ENCODE results near the gene OGFOD2.

Gene OGFOD2

DNA sequence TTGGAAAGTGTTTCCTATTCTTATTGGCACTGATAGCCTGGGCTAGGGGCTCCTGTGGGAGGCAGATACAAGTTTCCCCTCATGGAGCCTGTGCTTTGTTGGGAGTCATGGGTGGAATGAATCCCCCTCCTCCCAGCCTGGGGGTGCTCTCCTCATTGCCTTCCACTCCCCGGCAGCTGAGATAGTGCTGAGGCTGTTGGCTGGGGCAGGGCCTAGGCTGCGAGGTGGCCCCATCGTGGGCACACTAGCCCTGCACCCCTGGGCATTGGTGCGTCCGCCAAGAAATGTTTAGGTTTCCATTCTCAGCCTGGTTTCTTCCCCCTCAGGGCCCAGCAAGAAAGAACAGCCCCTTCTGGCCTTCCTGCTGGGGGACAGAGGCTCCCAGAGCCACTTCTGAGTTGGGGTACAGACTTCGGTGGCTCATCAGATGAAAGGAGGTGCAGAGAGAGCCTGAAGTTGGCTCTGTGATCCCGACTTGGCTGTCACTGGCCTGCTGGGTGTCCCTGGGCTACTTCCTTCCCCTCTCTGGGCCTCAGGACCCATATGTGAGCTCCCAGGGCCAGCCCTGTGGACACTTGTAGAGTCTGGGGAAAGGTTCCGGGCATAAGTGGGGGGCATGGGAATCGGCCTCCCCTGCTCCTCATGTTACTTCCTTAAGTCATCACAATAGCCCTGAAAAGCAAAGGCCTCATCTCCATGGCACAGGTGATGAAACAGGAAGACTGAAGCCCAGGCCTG, 2.8 kb downstream of the OGFOD2 start:
- DNase-seq, result no peak

DNA sequence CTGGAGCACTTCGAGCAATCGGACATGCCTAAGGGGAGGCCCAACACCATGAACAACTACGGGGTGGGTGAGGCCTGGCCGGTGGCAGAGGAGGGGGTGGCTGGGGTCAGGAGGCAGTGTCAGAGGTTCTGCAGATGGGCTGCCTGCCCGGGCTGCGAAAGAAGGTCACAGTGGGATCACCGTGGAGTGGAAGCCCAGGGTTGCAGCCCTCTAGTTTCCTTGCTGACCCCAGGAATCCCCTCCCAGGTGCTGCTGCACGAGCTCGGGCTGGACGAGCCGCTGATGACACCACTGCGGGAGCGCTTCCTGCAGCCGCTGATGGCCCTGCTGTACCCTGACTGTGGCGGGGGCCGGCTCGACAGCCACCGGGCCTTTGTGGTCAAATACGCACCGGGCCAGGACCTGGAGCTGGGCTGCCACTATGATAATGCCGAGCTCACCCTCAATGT, 3.5 kb downstream of the OGFOD2 start:
- no peak for DNase-seq

DNA sequence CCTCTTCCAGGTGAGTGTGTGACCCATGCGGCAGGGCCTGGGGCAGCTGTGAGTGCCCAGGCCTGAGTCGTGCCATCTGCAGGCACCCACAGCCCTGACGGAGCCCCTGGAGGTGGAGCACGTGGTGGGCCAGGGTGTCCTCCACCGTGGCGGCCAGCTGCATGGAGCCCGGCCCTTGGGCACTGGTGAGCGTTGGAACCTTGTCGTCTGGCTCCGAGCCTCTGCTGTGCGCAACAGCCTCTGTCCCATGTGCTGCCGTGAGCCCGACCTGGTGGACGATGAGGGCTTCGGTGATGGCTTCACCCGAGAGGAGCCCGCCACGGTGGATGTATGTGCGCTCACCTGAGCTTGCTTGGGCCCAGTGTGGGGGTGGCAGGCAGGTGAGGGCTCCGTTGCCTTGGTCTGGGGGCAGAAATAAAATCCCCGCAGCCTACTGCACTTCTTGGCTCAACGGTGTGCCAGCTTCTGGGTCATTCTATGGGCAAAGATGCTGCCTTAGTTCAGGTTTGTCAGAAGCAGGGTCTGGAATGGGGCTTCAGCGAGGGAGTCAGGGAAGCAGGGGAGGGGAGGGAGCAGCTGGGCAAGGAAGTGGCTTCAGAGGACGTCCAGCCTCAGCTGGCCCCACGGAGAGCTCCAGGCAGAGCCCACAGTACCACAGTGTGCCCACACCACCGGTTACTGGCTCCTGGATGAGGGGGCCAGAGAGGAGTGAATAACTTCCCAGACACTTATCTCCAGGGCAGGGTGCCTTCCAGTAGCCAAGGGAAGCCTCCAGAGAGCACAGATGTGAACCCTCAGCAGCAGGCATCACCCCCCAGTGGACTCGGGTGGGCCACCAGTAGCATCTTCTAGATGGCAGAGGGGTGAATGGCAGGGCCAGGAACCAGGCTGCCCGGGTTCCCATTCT, 4.2 kb downstream of the OGFOD2 start:
- DNase-seq, result no peak

- no peak for DNase-seq
These were observed 4.8 kb downstream of the OGFOD2 start for GRCh38 chr12:122979908-122980182.

DNA sequence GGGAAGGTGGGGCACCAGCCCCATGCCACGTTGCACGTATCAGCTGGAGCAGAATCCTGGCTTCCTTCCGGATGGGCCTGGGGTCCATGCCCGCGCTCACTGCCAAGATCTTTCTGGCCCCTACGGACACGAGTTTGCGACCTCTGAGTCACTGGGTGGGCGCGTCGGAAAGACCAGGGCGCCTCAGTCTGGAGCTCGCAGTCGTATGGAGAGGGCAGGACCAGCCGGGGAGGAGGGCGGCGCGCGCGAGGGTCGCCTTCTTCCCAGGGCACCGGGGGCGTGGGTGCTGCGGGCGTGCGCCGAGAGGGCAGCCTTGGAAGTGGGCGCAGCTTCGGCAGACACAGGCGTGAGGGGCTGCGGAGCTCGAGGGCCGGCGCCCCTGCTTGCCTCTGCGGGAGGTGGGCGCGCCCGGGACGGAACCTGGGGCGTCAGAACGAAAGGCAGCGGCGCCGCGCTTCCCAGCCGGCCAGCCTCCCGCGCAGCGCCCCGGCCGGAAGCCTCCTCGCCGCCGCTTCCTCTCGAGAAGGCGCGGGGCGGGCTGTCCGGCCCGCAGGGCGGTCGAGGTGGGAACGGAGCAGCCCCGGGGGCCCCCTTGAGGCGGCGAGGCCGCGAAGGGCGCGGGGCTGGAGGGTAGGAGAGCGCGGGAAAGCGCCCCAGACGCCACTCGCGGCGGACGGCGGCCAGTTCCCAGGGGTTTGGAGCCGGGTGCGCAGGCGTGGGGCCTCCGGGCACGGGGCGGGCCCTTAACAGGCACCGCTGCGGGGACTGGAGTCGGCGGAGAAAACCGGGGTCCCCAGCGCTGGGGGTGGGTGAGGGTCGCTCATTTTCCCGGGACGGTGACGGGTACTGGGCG, 5.4 kb downstream of the OGFOD2 start, which contains the start of gene ARL6IP4:
TSS of gene ARL6IP4 (plus strand) at position 499 of the 853 bp plus-strand sequence. CDS start 459 bp downstream, outside the sequence.
- peak; percentile 47 for DNase-seq

- DNase-seq, result peak; percentile 47
These were observed 6.0 kb downstream of the OGFOD2 start for GRCh38 chr12:122981036-122981471.

GRCh38 chr12:122981587-122982476, 6.8 kb downstream of the OGFOD2 start:
- no peak for DNase-seq

DNA sequence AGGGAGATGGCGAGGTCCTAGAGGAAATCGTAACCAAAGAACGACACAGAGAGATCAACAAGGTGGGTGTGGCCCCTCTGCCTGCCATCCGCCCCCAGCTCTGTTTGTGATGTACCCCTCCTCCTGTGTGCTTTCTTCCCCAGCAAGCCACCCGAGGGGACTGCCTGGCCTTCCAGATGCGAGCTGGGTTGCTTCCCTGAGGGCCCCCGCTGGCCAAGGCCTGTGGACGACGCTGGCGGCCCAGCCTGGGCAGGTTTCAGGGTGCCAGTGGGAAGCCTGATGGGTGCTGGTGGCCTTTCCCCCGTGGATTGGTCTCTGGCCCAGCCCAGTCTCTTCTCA, 7.4 kb downstream of the OGFOD2 start:
- no peak for DNase-seq

DNA sequence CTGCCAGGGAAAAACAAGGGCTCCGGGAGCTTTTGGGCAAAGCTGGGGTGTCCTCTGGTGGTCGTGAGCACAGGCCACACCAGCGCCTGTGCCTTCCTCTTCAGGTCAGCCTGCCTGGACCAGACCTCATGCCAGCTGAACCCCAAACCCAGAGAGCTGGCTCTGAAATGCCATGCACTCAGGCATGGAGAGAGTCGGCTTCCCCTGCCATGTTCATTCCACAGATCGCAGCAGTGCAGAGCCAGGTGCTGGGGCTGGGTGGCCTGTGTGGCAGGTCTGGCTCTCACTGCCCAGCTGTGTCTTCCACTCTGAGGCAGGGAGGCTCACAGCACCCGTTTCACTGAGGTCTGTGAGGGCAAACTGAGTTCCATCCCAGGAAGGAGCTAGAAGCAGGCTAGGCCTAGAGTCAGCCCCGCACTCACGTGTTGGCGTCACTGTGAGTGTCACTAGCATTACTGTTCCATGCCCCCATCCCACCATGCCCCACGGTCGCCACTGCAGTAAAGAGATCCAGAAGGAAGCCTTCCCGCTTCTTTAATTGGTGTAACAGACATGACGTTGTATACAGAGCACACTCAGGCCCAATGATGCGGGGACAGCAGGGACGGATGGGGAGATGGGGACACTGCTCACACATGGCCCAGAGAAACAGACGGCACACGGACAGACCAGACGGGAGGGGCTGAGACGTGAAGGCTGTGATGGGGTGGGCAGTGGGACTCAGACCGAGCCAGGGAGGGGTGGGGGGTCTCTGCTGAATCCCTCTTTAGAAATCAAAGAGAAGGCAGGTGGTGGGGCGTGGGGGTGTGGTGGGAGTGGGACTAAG, 8.1 kb downstream of the OGFOD2 start:
- DNase-seq, result no peak

- no peak for DNase-seq
These were observed 8.9 kb downstream of the OGFOD2 start for GRCh38 chr12:122983789-122984515.

DNA sequence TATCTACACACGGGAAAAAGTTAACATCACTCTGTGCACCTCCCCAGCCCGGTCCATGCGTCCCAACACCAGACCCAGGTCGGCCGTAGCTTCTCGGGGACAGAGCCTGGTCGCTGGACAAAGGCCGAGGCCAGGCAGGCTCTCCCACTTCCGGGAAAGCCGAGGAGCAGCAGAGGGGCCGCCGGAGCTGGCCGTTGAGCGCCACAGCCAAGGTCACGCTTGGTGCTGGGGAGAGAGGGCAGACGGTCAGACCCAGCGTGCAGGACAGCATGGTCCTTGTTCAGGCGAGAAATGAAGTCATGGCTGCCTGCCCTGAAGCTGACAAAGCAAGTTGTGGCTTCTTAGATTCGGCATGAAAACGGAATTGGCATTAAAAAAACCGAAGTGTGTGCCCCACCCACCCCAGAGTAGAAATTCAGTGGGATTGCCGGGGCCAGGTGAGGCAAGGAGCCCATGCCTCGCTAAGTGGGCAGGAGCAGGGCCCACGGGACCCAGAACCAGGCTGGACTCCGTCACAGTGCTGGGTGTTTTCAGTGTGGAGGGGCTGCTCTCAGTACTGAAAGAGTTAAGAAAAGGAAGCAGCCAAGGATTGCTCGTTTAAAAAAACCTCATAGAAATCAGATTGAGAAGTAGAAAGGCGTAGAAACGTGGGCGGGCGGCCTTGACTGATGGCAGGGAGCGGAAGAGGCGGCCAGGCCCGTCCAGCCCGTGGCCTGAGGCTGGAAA, 9.7 kb downstream of the OGFOD2 start:
- no peak for DNase-seq

- no peak for DNase-seq
These were observed 10.6 kb downstream of the OGFOD2 start for GRCh38 chr12:122985338-122986257.

DNA sequence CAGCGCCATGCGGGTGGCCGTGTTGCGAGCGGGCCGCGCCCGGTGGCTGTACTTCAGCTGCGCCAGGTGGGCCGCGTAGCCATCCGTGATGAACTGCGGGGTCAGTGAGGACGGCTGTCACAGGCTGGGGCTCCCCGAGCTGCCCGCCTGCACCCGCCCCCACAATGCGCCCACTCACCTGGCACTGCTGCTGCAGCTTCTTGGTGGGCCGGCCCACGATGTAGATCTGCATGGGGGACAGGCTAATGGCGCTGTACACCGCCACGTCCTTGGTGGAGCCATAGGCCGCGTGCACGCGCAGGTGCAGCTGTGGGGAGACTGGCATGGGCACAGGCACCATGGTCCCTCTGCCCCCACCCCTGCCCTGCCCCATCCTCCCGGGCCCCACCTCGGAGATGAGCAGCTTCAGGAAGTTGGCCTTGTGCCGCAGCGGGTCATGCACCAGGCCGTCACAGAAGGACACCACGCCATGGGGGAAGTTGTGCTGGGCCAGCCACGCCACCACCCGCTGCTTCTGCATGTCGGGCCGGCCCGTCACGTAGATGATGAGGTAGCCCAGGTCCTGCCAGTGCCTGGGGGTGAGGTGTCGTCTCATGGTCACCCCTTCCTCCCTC, 11.3 kb downstream of the OGFOD2 start:
- DNase-seq, result no peak

DNA sequence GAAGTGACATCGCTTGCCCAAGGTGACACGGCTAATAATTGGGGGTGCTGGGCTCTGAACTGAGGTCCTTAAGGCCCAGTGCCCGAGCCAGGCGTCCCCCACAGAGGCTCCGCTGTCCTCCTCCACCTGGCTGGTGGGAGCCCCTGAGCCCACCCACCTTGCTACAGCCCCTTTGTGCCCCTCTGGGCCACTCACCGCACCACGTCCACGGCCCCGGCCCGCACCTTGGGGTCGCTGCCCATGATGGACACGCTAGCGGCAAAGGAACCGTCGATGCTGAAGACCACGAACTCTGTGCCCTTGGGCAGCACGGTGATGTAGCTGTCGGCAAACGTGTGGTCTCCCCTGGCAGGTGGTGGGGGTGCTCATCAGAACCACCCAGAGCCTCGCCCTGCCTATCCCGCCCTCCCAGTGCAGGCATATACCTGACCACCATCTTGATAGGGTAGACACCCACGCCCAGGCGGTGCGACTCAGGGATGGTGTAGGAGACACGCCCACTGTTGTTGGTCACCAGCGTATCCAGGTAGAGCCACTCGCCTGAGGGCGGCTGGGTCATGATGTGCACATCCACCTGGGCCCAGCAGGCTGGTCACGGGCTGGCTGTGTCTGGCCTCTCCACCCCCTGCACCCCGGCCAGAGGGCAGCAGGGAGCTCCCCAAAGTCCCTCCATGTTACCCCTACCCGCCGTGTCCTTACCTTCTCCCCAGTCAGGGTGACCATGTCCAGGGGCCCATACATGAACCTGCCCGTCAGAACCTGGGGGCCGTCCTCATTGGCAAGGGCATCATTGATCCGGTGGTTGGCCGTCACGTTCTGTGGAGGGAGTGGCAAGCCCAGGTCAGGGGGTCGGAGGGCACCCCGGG, 12.3 kb downstream of the OGFOD2 start:
- no peak for DNase-seq

- no peak for DNase-seq
These were observed 13.0 kb downstream of the OGFOD2 start for GRCh38 chr12:122988036-122988435.

DNA sequence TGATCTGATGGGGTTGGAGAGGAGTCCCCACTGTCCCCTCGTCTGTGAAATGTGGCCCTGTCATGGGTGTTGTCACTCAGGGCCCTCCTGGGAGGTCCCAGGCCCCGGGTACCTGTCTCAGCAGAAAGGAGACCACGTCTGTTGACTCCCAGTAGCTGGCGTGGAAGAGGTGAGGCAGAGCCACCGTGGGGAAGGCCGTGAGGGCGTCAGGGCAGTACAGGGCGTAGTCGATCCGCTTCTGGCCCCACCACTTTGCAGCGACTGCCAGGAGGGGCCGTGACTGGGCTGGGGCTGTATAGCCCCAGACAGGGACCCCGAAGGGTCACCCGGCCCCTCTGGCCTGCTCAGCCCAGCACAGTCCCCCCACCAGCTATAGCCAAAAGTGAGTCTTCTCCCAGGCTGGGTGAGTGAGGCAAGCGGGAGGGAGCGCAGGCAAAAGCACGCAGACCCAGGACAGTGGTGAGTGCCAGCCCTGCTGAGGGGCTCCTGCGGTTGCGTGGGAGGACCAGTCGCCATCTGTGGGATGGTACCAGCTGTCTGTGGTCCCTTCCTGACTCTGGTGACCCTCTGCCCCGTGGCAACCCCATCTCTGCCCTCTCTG, 13.7 kb downstream of the OGFOD2 start:
- DNase-seq, result no peak
